Effector memory CD8-positive, alpha-beta T cell (primary cell): ENCODE results near the gene CRTC1.
A peak's percentile ranks its signal among the peaks of the same experiment; 100 is the strongest.

Experiments
- ATAC-seq: fragments of 150-1000 bp; cut with Tn5 transposase; replicated peaks from 2 replicates; pipeline ENCODE4 v1.10.0; 2021; ENCODE audit warnings: mild to moderate bottlenecking, moderate library complexity
- DNase-seq, 3 experiments: peaks; one replicate each; pipeline ENCODE4 v3.0.0; 2021
- H3K27ac Mint-ChIP-seq, 2 donors: one replicate each; pipeline ENCODE4 v1.8.0; 2022; ENCODE audit warnings: mild to moderate bottlenecking in 2 of 2, mixed read lengths in 2 of 2, moderate library complexity in 2 of 2
- H3K27me3 Mint-ChIP-seq, 2 donors: one replicate each; pipeline ENCODE4 v1.8.0; 2022; ENCODE audit warnings: mixed read lengths in 2 of 2
- H3K36me3 Mint-ChIP-seq: one replicate; pipeline ENCODE4 v1.8.0; 2022; ENCODE audit warnings: mild to moderate bottlenecking, moderate library complexity, mixed read lengths; ENCODE audit not compliant: insufficient read depth
- H3K4me1 Mint-ChIP-seq, 2 donors: one replicate each; pipeline ENCODE4 v1.8.0; 2022; ENCODE audit warnings: low read depth in 2 of 2, mixed read lengths in 2 of 2
- H3K4me3 Mint-ChIP-seq, 2 donors: one replicate each; pipeline ENCODE4 v1.8.0; 2022; ENCODE audit warnings: mild to moderate bottlenecking in 2 of 2, mixed read lengths in 2 of 2, moderate library complexity in 2 of 2
- H3K9me3 Mint-ChIP-seq, 2 donors: one replicate each; pipeline ENCODE4 v1.8.0; 2022; ENCODE audit warnings: mixed read lengths in 2 of 2

CRTC1 gene

DNA sequence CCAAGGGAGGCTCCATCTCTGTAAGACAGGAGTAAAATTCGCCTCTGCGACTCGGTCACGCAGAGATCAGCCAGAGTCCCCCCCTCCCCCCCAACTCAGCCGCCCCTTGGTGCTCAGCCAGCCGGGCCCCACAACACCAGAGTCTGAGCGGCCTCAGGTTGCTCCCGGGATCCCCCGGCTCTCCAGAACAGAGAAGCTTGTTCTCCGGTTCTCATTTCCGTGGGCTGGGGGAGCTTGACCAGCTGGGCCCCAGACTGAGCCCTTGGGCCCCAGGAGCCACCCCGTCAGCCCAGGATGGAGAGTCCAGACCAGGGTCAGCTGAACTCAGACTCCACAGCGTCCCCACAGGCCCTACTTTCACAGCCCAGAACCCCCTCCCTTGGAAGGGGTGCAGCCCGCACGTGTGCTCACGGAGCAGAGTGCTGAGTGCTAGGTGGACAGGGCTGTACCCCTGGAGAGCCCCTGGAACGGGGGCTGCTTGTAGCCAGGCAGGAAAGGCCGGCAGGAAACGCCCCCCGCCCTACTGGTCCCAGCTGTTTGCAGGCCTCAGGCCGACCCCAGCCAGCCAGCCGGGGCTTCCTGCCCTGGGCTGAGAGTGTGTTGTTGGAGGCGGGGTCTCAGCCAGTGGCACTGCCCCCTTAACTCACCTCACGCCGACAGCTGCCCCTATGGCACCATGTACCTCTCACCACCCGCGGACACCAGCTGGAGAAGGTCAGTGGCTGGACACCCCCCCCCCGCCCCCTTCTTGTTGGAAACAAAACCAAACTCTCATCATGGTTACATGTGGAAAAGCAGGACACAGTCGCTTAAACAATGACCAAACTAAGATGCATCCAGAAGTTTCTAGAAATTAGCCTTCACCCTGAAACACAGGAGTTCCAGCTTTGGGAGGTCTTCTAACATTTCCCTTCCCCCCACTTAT lies 63.2 kb downstream of the CRTC1 start:
- Mint-ChIP-seq H3K27me3 (no peaks in the 10 kb centered on the region), H3K4me1 (peaks cover 0 to 2% of the 10 kb centered on the region in 2 donors), H3K36me3 (no peaks in the 10 kb centered on the region), H3K4me3 (no peak overlapping the region), H3K9me3 (no peaks in the 10 kb centered on the region), H3K27ac (no peak overlapping the region)
- no peak for DNase-seq
- ATAC-seq = no peak

DNA sequence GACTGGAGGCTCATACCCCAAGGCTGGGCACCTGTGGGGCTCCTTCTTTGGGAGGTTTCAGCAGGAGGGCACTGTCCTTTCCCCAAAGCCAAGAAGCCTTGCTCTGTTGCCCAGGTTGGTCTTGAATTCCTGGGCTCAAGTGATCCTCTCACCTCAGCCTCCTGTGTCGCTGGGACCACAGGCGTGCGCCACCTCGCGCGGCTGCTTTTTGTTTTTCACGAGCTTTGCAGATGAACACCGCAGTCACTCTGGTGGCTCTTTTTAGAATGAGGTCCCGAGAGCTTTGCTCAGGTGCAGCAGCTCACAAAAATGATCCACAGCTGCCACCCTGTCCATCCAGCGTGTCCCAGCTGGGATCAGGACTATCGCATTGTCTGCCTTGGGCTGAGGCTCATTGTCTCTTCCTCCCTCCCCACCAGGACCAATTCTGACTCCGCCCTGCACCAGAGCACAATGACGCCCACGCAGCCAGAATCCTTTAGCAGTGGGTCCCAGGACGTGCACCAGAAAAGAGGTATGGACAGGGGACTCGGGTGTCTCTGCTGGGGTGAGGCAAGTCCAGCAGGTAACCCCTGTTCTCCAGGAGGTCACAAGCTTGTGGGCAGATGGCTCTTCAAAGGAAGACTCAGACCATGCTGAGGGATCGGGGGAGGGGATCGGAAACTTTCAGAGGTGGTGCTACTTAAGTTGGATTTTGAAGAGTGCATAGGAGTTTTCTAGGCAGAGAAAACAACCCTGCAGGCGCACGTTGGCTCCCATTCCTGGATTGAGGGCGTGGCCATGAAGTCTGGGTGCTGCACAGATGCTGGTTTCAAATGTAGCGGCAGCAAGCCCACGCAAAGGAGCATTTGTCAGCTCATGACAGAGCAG lies 66.1 kb downstream of the CRTC1 start:
- Mint-ChIP-seq H3K4me3 (no peak overlapping the region), H3K27me3 (no peaks in the 10 kb centered on the region), H3K9me3 (no peaks in the 10 kb centered on the region), H3K27ac (no peak overlapping the region), H3K36me3 (peaks cover 4% of the 10 kb centered on the region), H3K4me1 (no peaks in the 10 kb centered on the region)
- no peak for ATAC-seq
- no peak for DNase-seq

DNA sequence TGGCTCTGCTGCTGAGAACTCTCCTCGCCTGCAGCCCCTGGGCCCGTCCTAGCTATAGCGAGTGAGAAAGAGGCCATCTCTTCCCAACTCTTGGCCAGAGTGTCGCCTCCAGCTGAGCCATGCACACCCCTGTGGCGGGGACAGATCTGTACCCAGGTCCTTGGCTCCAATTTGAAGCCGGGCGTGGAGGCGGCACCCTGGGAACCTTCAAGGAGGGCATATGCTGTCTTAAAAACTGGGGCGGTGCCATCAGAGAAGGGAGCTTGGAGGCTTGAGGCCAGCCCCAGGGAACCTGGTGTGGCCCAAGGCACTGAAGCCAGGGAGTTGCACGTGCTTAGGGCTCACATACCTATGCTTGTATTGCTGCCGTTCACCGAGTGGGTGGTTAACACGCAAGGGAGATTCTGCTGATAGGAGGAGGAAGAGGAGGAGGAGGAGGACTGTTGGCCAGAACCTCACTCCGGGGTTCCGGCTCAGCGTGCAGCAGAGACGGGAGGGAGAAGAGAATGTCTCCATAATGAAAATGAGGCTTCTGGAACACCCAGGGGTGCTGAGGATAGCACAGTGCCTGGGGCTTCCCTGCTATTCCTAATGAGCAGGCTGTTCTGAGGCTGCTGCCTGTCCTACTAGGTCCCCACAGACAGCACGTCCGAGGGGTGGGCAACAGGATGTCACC lies 67.0 kb downstream of the CRTC1 start:
- no peaks in the 10 kb centered on the region for H3K27me3 Mint-ChIP-seq
- no peak overlapping the region for H3K4me3 Mint-ChIP-seq
- H3K27ac Mint-ChIP-seq = no peak overlapping the region
- peaks cover 4% of the 10 kb centered on the region for H3K36me3 Mint-ChIP-seq
- H3K9me3 Mint-ChIP-seq = no peaks in the 10 kb centered on the region
- no peaks in the 10 kb centered on the region for H3K4me1 Mint-ChIP-seq
- no peak for ATAC-seq
- no peak for DNase-seq

GRCh38 chr19:18751571-18751970 lies 68.1 kb downstream of the CRTC1 start:
- Mint-ChIP-seq H3K9me3 (no peaks in the 10 kb centered on the region), H3K4me1 (no peaks in the 10 kb centered on the region), H3K36me3 (peaks cover 7% of the 10 kb centered on the region), H3K27me3 (no peaks in the 10 kb centered on the region), H3K4me3 (no peak overlapping the region), H3K27ac (no peak overlapping the region)
- no peak for ATAC-seq
- no peak for DNase-seq

DNA sequence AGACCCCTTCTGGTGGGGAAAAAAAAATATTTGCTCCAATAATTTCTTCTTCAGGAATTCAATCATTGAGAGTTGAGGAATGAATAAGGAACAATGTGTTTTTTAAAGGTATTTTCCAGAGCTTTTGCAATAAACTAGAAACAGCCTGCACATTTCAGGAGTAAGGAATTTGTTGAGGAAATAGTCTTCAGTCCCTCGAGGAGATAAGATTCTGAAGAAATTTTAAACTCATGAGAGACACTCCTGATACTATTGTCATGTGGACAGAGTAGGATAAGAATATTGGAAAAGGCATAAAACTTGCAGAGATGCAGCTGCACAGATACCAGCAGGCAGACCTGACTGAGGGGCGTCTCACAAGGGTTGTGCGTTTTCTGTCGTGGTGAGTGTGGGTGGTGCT lies 71.0 kb downstream of the CRTC1 start:
- Mint-ChIP-seq H3K4me3 (no peak overlapping the region), H3K4me1 (no peaks in the 10 kb centered on the region), H3K27ac (peak overlapping the region in 1 of 2 donors; percentile 38), H3K27me3 (no peaks in the 10 kb centered on the region), H3K36me3 (peaks cover 11% of the 10 kb centered on the region), H3K9me3 (no peaks in the 10 kb centered on the region)
- DNase-seq (no peak), ATAC-seq (no peak)

DNA sequence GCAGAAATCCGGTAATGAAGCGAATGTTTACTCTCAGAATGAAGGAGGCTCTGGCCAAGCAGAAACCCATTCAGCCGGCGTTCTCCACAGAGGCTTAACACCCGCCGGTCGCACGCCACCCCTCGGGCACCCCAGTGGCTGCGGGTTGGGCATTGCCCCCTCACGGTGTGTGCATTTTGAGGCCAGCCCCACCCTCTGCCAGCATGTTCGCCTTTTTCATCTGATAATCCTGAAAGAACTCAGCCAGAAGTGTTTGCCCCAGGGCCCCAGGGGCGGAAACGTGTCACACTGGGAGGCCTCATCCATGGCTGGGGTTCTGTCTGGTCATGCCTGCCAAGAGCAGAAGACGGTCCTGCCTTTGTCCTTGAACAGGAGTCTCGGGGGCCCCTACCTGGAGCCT lies 73.4 kb downstream of the CRTC1 start:
- Mint-ChIP-seq H3K4me1 (no peaks in the 10 kb centered on the region), H3K4me3 (no peak overlapping the region), H3K36me3 (peaks cover 11% of the 10 kb centered on the region), H3K27me3 (no peaks in the 10 kb centered on the region), H3K9me3 (no peaks in the 10 kb centered on the region), H3K27ac (no peak overlapping the region)
- DNase-seq (no peak), ATAC-seq (no peak)

DNA sequence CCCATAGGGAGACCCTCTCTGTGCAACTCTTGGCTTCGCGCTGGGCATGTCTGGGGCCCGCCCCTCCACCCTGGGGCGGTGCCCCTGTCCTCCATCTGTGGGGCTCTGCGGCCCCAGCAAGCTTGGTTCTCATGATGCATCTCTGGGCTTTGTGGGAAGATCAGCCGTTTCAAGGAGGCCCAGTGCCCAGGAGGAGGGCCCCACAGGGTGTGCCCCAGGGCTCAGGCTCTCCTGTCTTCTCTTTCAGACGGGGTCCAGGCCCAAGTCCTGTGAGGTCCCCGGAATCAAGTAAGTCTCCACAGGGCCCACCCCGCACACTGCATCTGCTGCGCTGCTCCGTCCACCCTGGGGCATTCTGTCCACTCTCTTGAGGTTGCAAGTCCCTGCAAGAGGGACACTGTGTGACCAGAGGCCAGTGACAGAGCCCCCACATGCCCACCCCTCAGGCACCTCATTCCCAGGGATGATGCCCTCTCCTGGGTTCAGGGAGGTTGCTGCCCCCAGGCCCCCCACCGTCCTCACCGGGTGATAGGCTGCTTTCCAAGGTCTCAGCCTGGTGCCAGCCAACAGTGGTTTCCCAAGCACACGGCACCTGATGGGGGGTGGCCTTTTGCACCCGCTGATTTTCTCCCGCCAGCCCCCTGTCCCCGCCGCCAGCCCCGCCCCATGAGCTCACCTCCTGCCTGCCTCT lies 76.0 kb downstream of the CRTC1 start:
- no peak overlapping the region for H3K27ac Mint-ChIP-seq
- no peaks in the 10 kb centered on the region for H3K27me3 Mint-ChIP-seq
- ATAC-seq = no peak
- H3K9me3 Mint-ChIP-seq = no peaks in the 10 kb centered on the region
- no peak overlapping the region for H3K4me3 Mint-ChIP-seq
- peaks cover 7% of the 10 kb centered on the region for H3K36me3 Mint-ChIP-seq
- DNase-seq = no peak
- no peaks in the 10 kb centered on the region for H3K4me1 Mint-ChIP-seq

DNA sequence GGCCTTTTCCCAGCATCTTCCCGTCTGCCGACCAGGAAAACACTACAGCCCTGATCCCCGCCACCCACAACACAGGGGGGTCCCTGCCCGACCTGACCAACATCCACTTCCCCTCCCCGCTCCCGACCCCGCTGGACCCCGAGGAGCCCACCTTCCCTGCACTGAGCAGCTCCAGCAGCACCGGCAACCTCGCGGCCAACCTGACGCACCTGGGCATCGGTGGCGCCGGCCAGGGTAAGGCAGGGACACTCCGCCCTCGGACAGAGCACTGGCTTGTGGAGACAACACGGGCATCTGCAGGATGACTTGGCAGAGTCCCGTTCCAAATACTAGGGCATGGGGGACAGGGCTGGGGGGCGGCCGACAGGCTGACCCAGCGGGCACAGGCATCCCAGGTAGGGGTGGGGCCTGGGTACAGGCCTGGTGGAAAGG lies 76.5 kb downstream of the CRTC1 start:
- Mint-ChIP-seq H3K27me3 (no peaks in the 10 kb centered on the region), H3K36me3 (peaks cover 7% of the 10 kb centered on the region), H3K9me3 (no peaks in the 10 kb centered on the region), H3K4me1 (no peaks in the 10 kb centered on the region), H3K27ac (no peak overlapping the region), H3K4me3 (no peak overlapping the region)
- DNase-seq (no peak), ATAC-seq (no peak)

DNA sequence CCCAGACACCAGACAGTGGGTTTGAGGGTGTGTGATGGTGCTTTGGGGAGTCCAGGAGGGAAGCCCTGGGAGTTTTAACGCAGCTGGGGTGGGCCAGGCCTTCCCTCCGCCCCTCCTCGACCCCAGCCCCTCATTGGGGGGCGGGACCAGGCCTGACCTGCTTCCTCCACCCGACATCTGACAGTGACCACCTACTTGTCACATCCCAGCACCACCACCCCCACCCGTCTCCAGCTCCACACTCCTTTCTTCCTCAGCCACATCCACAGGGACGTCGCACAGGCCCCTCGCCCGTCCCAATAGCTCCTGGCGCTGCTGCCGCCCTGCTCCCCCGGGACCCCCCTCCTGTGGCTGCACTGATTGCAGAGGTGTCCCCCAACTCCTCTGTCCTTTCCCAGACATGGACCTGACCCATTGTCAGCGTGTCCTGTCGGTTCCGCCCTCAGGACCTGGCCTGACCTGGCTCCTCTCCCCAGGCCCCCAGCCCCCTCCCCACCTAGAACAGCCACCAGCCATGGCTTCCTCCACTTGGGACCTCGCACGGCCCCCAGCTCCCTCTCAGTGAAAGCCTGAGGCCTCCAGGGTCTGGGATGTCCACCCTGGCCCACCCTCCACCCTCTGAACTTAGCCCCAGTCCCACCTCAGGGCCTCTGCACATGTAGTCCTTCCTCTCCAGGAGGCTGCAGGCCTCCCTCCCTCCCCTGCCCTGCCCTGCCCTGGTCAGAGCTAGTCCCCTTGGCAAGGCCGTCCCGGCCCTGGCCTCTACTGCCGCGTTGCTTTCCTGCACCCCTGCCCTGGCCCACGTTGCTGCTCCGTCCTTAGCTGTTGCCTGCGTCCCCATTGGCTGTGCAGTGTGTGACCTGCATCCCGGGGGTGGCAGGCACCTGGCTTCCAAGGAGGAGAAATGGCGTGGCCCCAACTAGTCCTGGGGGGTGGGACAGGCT lies 77.2 kb downstream of the CRTC1 start:
- peaks cover 7% of the 10 kb centered on the region for H3K36me3 Mint-ChIP-seq
- DNase-seq = no peak

GRCh38 chr19:18761531-18762110 lies 78.1 kb downstream of the CRTC1 start:
- ATAC-seq = no peak
- peak overlapping the region in 1 of 2 donors; percentile 56 for H3K27ac Mint-ChIP-seq

More for the DNA sequence above, 77.2 kb downstream of the CRTC1 start:
- Mint-ChIP-seq H3K9me3 (no peaks in the 10 kb centered on the region), H3K27me3 (no peaks in the 10 kb centered on the region), H3K27ac (peak overlapping the region in 1 of 2 donors; percentile 56), H3K4me3 (no peak overlapping the region), H3K4me1 (no peaks in the 10 kb centered on the region)
- no peak for ATAC-seq

GRCh38 chr19:18762125-18763023 lies 78.9 kb downstream of the CRTC1 start:
- H3K27ac Mint-ChIP-seq = no peak overlapping the region
- no peaks in the 10 kb centered on the region for H3K4me1 Mint-ChIP-seq
- no peaks in the 10 kb centered on the region for H3K27me3 Mint-ChIP-seq
- ATAC-seq = no peak
- DNase-seq = no peak
- no peaks in the 10 kb centered on the region for H3K9me3 Mint-ChIP-seq
- peaks cover 3% of the 10 kb centered on the region for H3K36me3 Mint-ChIP-seq
- no peak overlapping the region for H3K4me3 Mint-ChIP-seq

More at GRCh38 chr19:18761531-18762110, 78.1 kb downstream of the CRTC1 start:
- Mint-ChIP-seq H3K4me1 (no peaks in the 10 kb centered on the region), H3K36me3 (peaks cover 4% of the 10 kb centered on the region), H3K27me3 (no peaks in the 10 kb centered on the region), H3K9me3 (no peaks in the 10 kb centered on the region), H3K4me3 (no peak overlapping the region)
- DNase-seq = no peak
